SJSA1 (cell line): ENCODE data around the gene DLX3. TPM values are rescaled to one million over a fixed set of nuclear protein-coding genes. Genes with fewer than 3 reads are reported as not detected.

Experiments
- DNase-seq, 2 experiments: peaks; one replicate each; pipeline ENCODE4 v3.0.0-alpha.2; 2015 to 2020; ENCODE audit warnings: low spot score in 2 of 2, low read depth in 1 of 2
- H3K27ac ChIP-seq: fragments of 250-450 bp; sonication (Bioruptor Pico); 2 replicates; pipeline ENCODE4 v1.5.1; 2020; ENCODE audit warnings: mild to moderate bottlenecking, moderate library complexity
- H3K27me3 ChIP-seq: fragments of 250-450 bp; sonication (Bioruptor Pico); replicated peaks from 2 replicates; pipeline ENCODE4 v1.5.1; 2020; ENCODE audit warnings: mild to moderate bottlenecking, moderate library complexity
- H3K36me3 ChIP-seq: fragments of 250-450 bp; sonication (Bioruptor Pico); 2 replicates; pipeline ENCODE4 v1.5.1; 2020; ENCODE audit warnings: mild to moderate bottlenecking
- H3K4me1 ChIP-seq: fragments of 250-450 bp; sonication (Bioruptor Pico); replicated peaks from 2 replicates; pipeline ENCODE4 v1.6.1; 2021; ENCODE audit warnings: mild to moderate bottlenecking
- H3K4me3 ChIP-seq: fragments of 250-450 bp; sonication (Bioruptor Pico); 2 replicates; pipeline ENCODE4 v1.5.1; 2020; ENCODE audit warnings: mild to moderate bottlenecking
- H3K9me3 ChIP-seq: fragments of 250-450 bp; sonication (Bioruptor Pico); replicated peaks from 2 replicates; pipeline ENCODE4 v1.5.1; 2020; ENCODE audit warnings: mild to moderate bottlenecking
- total RNA-seq: library from RNA; depleted of rRNA; stranded (reverse); fragments of >200 nt; shearing (Covaris generic); gene quantifications from 2 replicates; pipeline ENCODE4 v1.2.3, GENCODE V29; 2014

The DLX3 gene
- total RNA-seq, 1 experiment from 2014 or later = not detected

- DNase-seq = no peak
- H3K27me3 ChIP-seq = peaks cover 98% of the 10 kb centered on the region
These were observed 25.8 kb downstream of the DLX3 start, which contains the start of gene DLX4 for GRCh38 chr17:49969134-49969759. TSS of gene DLX4 (plus strand) at chr17:49969190. CDS start at chr17:49969469, 279 bp downstream.

GRCh38 chr17:49968405-49969133, 26.5 kb downstream of the DLX3 start:
- Histone ChIP-seq H3K9me3 (peaks cover 6% of the 10 kb centered on the region), H3K27me3 (peaks cover 98% of the 10 kb centered on the region), H3K27ac (no peak overlapping the region), H3K4me1 (peaks cover 21% of the 10 kb centered on the region), H3K36me3 (no peaks in the 10 kb centered on the region), H3K4me3 (peak overlapping the region; percentile 34)
- peak; percentile 79 to 89 for DNase-seq

More at GRCh38 chr17:49969134-49969759, 25.8 kb downstream of the DLX3 start, which contains the start of gene DLX4:
- peaks cover 21% of the 10 kb centered on the region for H3K4me1 ChIP-seq
- H3K9me3 ChIP-seq = peaks cover 4% of the 10 kb centered on the region
- no peak within 1 kb of the TSS for H3K27ac ChIP-seq
- H3K4me3 ChIP-seq = peak within 1 kb of the TSS; percentile 34
- H3K36me3 ChIP-seq = no peaks in the 10 kb centered on the region

- Histone ChIP-seq H3K4me1 (peaks cover 21% of the 10 kb centered on the region), H3K9me3 (peaks cover 7% of the 10 kb centered on the region), H3K4me3 (peak overlapping the region; percentile 34), H3K27me3 (peaks cover 98% of the 10 kb centered on the region), H3K27ac (no peak overlapping the region), H3K36me3 (no peaks in the 10 kb centered on the region)
- DNase-seq = no peak
These were observed 27.2 kb downstream of the DLX3 start for GRCh38 chr17:49967621-49968404.

GRCh38 chr17:49967205-49967604, 27.8 kb downstream of the DLX3 start:
- Histone ChIP-seq H3K9me3 (peaks cover 7% of the 10 kb centered on the region), H3K36me3 (no peaks in the 10 kb centered on the region), H3K4me1 (peaks cover 21% of the 10 kb centered on the region), H3K27me3 (peaks cover 98% of the 10 kb centered on the region), H3K4me3 (no peak overlapping the region), H3K27ac (no peak overlapping the region)
- no peak for DNase-seq

- peaks cover 7% of the 10 kb centered on the region for H3K9me3 ChIP-seq
- peaks cover 96% of the 10 kb centered on the region for H3K27me3 ChIP-seq
These were observed 28.3 kb downstream of the DLX3 start for GRCh38 chr17:49966767-49967166.

GRCh38 chr17:49965524-49965909, 29.5 kb downstream of the DLX3 start:
- peaks cover 92% of the 10 kb centered on the region for H3K27me3 ChIP-seq

More at GRCh38 chr17:49966767-49967166, 28.3 kb downstream of the DLX3 start:
- no peaks in the 10 kb centered on the region for H3K36me3 ChIP-seq
- DNase-seq = no peak
- peaks cover 18% of the 10 kb centered on the region for H3K4me1 ChIP-seq
- H3K27ac ChIP-seq = no peak overlapping the region
- no peak overlapping the region for H3K4me3 ChIP-seq

GRCh38 chr17:49964769-49965523, 30.1 kb downstream of the DLX3 start:
- Histone ChIP-seq H3K27me3 (peaks cover 87% of the 10 kb centered on the region), H3K4me1 (peaks cover 16% of the 10 kb centered on the region), H3K9me3 (peaks cover 7% of the 10 kb centered on the region), H3K36me3 (no peaks in the 10 kb centered on the region), H3K4me3 (no peak overlapping the region), H3K27ac (no peak overlapping the region)
- no peak for DNase-seq

More at GRCh38 chr17:49965524-49965909, 29.5 kb downstream of the DLX3 start:
- no peak for DNase-seq
- Histone ChIP-seq H3K36me3 (no peaks in the 10 kb centered on the region), H3K27ac (no peak overlapping the region), H3K4me1 (peaks cover 16% of the 10 kb centered on the region), H3K9me3 (peaks cover 7% of the 10 kb centered on the region), H3K4me3 (no peak overlapping the region)

GRCh38 chr17:49964303-49964768, 30.7 kb downstream of the DLX3 start:
- H3K27me3 ChIP-seq = peaks cover 83% of the 10 kb centered on the region
- no peak overlapping the region for H3K27ac ChIP-seq

GRCh38 chr17:49963626-49964302, 31.3 kb downstream of the DLX3 start:
- H3K9me3 ChIP-seq = peaks cover 7% of the 10 kb centered on the region; the same call in 1 of the 2 replicates
- H3K36me3 ChIP-seq = no peaks in the 10 kb centered on the region
- peaks cover 9% of the 10 kb centered on the region for H3K4me1 ChIP-seq
- DNase-seq = no peak
- H3K27ac ChIP-seq = no peak overlapping the region
- no peak overlapping the region for H3K4me3 ChIP-seq
- peaks cover 77% of the 10 kb centered on the region for H3K27me3 ChIP-seq

More at GRCh38 chr17:49964303-49964768, 30.7 kb downstream of the DLX3 start:
- peaks cover 7% of the 10 kb centered on the region for H3K9me3 ChIP-seq
- H3K4me3 ChIP-seq = no peak overlapping the region
- H3K4me1 ChIP-seq = peaks cover 14% of the 10 kb centered on the region
- no peak for DNase-seq
- H3K36me3 ChIP-seq = no peaks in the 10 kb centered on the region

GRCh38 chr17:49963309-49963625, 31.8 kb downstream of the DLX3 start:
- no peaks in the 10 kb centered on the region for H3K36me3 ChIP-seq
- peaks cover 4% of the 10 kb centered on the region for H3K4me1 ChIP-seq
- H3K27ac ChIP-seq = no peak overlapping the region
- peaks cover 7% of the 10 kb centered on the region; the same call in 1 of the 2 replicates for H3K9me3 ChIP-seq
- H3K27me3 ChIP-seq = peaks cover 72% of the 10 kb centered on the region
- H3K4me3 ChIP-seq = no peak overlapping the region
- DNase-seq = no peak

- peaks cover 67% of the 10 kb centered on the region for H3K27me3 ChIP-seq
These were observed 32.3 kb downstream of the DLX3 start for GRCh38 chr17:49962599-49963308.

More at GRCh38 chr17:49962599-49963308, 32.3 kb downstream of the DLX3 start:
- Histone ChIP-seq H3K4me1 (no peaks in the 10 kb centered on the region), H3K4me3 (no peak overlapping the region), H3K36me3 (no peaks in the 10 kb centered on the region), H3K27ac (no peak overlapping the region), H3K9me3 (peaks cover 7% of the 10 kb centered on the region; the same call in 1 of the 2 replicates)
- DNase-seq = no peak
